COLO829 (cell line): Measurements from ENCODE around the gene CD1C.
"Not testable (repeated sequence)": the region's sequence is repeated elsewhere in the genome, so short reads cannot be mapped to it uniquely, and the experiment has no call there.

Experiments used
- DNase-seq: peaks from one replicate; pipeline ENCODE4 v3.0.0; 2012; ENCODE audit warnings: low spot score

CD1C gene

DNA sequence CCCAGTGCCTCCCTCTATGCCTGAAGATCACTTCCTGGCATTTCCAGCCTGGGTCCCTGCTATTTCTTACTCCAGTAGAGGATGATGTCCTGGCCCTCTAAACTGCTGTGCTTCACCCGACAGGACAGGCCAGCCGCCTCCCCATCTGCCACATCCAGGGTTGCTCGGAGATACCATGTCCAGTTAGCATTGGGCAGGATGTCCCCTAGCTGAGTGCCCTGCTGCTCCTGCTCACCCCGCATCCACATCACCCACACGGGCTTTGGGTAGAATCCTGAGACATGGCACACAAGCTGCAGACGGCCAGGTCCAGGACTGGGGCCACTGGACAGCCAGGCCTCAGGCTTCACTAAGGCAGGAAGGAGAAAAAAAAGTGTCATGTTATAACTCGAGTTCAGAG, 39.6 kb downstream of the CD1C start:
- DNase-seq: no peak

DNA sequence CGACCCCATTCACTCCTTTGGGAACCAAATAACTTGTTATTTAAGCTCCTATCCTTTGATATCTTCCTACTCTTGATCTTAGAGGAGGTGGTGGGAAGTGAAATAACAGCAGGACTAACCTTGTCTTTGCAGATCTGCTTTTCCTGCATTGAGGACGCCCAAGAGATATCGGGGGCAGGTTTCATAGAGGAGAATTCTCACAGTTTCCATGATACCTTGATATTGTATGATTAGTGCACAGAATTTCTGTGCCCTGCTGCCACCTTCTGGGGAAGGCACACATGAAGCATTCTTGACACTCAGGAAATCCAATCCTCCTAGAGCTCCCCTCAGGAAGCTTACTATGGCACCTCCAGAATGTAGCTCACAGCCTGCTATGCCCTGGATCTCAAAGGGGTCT, 40.0 kb downstream of the CD1C start:
- DNase-seq: peak; percentile 43

DNA sequence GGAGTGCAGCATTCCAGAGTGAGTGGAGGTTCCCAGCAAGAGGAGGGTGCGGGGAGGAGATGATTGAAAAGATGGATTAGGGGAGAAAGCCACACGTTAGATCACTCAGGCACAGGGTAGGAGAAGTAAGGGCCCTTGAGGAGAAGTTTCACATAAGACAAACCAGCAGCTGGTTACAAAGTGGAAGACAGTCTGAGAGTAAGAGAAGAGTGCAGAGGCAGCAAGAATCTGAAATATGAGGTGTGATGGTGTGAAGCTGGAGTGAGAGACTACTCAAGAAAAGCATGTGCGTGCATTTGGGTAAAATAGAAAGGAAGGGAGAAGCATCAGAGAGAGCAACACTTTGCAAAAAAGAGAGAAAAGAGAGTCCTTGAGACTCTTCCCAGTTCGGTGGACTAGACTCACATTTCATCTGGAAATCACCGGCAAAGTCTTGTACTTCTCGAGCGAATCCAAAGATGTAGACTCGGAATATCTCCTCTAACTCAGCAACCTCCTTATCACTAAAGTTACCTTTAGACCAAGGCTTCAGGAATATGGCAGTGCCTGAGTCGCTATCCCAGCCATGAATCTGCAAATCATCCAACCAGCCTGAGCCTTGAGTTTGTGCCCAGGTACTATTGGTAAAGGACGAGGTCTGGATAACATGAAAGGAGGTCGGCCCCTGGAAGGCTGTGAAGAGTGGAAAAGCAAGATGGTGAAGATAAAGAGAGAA, 40.8 kb downstream of the CD1C start:
- no peak for DNase-seq

DNA sequence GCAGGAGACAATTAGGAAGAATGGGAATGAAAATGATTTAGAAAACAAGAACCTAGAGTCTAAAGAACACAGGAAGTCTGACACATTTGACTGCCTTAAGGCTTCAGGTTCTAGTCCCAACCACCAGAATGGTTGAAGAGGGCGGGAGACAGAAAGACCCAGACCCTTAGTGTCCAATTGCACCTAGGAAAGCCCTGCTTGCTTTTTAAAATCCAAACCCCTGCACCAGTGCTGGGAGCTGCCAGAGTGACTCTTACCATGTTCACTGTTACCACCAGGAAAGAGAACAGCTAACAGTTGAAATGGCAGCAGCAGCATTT, 41.3 kb downstream of the CD1C start:
- no peak for DNase-seq

DNA sequence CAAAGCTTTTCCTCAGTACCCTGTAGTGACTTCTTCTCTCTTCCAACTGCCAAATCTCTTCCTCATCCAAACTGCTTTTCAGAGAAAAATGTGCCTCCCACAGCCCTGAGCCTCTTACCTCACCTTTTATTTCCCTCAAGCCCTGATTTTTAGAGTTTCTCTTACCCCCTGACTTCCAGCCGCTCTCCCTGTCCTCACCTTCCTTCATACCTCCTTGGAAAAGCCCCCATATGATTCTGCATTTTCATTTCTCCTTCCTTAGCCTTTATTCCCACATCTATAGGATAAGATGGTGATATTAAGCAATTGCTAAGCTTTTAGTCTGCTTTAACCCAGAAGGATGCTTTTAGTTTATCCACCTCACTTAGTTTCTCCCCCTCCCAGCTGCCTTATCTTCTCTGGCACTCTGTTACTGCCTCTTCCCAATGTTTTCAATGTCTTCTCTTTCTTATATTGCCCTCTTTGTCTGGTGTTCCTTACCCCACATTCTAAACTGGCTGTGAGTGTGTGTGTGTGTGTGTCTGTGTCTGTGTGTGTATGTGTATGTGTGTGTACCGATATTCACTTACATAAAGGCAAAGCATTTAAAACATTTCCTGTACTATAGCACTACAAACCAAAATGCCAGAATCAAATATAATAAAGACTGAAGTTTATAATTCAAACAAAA, 41.9 kb downstream of the CD1C start, which contains the start of gene CD1B:
CD1B (minus strand) TSS at position 51 of the 670 bp plus-strand sequence. CDS start 108 bp downstream, outside the sequence.
- DNase-seq: no peak

DNA sequence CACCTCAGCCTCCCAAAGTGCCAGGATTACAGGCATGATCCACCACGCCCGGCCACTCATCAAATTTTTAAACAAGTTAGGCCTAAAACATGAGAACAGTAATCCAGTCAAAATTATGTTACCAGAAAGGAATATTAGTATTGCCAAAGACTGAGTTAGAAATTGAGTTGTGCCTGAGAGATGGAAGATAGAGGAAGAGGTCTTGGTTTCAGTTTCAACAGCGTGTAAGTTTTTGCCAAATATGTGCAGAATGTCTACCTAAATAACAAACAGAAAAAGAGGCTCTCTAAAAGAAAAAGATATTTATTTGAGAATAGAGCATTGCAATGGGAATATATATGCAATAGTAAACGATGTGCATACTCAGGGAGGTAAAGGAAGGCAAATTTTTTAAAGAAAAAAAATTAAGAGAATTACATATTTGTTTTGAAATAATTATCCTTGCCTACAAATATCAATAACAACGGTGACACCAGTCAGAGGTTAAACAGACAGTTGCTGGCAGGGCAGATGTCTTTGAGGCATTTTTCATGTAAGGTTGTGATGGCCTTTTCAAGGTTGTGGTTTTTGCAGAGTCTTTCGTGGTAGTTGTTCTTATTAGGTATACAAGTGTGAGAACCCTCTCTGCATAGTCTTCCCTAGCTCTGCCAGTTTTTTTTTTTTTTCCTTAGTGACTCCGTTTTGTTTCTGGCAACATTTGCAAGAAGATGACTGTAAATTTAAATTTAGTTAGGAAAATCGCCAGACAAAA, 43.9 kb downstream of the CD1C start:
- DNase-seq: no peak

DNA sequence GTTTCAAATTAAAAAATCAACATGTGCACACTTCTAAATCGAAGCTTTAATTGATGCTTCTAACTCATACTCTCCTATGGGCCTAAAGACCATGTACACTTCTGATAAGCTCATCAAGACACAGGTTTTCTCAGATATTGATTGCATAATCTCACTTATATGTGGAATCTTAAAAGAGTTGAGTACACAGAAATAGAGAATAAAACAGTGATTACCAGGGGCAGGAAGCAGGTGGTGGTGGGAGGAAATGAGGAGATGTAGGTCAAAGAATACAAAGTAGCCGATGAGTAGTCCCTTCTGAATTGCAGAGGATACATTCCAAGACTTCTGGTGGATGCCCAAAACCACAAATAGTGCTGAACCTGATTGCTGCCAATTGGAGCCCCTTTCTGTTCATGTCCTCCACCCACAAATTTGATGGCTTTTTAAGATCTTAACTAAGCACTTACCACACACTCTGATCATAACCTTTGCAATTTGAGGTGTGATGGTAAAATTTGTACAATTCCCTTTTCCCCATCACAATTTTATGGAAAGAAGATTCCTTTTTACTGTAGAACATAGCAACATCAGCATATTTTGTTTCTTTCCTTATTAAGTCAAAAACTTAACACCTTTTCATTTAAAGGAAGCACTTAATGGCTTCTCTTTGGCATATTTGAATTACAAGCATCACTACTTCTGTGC, 44.9 kb downstream of the CD1C start:
- DNase-seq: no peak

DNA sequence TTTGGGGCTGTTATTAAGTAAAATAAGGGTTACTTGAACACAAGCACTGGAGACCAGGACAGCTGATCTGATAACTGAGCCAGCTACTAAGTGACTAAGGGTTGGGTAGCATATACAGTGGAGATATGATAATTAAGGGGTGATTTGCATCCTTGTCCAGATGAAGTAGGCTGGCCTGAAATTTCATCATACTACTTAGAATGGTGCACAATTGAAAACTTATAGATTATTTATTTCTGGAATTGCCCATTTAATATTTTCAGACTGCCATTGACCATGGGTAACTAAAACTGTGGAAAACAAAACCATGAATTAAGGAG, 45.5 kb downstream of the CD1C start:
- DNase-seq: no peak

DNA sequence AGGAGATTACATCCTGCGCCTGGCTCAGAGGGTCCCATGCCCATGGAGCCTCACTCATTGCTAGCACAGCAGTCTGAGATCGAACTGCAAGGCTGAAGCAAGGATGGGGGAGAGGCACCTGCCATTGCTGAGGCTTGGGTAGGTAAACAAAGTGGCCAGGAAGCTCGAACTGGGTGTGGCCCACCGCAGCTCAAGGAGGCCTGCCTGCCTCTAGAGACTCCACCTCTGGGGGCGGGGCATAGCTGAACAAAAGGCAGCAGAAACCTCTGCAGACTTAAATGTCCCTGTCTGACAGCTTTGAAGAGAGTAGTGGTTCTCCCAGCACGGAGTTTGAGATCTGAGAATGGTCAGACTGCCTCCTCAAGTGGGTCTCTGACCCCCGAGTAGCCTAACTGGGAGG, 46.7 kb downstream of the CD1C start:
- DNase-seq: not testable (repeated sequence)
